Ammon's horn (tissue), 1 donor: Measurements from ENCODE around the gene MVB12B.

Source experiments
- DNase-seq: peaks from one replicate; pipeline ENCODE4 v3.0.0-alpha.2; 2016; ENCODE audit warnings: low spot score

MVB12B gene

DNA sequence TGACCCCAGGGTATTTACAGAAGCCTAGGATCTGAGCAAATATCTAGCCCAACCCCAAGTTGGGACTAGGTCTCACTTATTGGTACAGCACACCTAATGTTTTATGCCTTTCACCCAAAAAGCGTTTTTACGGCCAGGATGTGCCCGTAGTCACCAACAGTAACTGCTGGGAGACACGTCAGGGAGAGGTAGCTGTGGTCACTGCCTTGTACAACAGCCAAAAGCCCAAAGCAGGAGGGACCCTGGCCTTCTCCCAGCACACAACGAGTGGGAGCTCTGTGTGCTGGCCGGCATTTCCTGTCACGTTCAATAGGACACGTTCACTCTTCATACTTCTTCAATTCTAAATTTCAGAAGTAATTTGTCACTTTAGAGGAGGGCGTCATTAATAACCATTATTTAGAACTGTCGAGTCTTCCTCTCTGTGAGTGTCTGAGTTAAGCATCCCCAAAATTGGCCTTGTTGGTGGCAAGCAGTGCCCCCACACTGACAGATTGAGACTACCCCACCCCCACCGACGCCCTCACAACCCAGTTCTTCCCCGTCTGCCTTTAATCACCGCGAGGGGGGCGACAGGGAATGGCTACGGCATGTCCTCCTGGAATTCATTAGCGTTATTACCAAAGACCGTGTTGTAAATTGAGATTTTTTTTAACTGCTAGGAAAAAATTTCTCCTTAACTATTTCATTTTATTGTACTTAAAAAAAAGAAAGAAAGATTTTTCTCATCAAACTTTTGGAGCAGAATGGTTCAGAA, 80.7 kb downstream of the MVB12B start:
- DNase-seq: no peak

DNA sequence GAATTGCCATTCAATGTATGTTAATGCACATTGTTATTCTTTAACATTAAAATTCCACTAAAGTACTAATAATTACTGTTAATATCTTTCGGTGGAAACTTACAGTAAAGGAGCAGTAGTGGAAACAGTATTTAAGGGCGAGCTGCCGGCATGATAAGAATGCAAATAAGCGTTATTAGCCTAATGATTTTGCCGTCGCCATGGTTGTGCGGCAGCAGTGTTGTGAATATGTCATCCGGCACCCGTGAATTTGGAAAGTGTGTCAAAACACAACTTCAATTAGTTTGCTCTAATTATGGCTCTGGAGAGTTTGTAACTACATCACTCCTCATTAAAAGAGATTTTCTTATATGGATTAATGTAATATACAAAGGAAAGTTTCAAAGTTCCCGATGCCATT, 81.4 kb downstream of the MVB12B start:
- DNase-seq: no peak

DNA sequence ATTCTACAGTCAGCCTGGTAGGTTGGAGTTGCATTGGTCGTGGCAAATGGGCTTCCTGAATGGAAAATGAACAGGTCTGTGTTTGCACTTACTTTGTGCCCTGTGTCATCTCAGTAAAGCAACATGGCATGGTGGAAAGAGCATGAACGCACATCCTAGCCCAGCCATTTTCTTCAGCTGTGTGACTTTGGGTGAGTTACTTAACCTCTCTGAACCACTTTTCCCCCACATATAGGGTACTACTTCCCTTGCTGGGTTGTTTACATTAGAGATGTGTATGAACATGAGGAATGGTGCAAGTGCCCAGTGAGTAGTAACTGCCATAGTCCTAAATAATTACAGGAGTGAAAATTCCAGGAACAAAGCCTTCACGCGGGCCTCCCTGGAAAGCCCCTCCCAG, 83.6 kb downstream of the MVB12B start:
- DNase-seq: no peak

DNA sequence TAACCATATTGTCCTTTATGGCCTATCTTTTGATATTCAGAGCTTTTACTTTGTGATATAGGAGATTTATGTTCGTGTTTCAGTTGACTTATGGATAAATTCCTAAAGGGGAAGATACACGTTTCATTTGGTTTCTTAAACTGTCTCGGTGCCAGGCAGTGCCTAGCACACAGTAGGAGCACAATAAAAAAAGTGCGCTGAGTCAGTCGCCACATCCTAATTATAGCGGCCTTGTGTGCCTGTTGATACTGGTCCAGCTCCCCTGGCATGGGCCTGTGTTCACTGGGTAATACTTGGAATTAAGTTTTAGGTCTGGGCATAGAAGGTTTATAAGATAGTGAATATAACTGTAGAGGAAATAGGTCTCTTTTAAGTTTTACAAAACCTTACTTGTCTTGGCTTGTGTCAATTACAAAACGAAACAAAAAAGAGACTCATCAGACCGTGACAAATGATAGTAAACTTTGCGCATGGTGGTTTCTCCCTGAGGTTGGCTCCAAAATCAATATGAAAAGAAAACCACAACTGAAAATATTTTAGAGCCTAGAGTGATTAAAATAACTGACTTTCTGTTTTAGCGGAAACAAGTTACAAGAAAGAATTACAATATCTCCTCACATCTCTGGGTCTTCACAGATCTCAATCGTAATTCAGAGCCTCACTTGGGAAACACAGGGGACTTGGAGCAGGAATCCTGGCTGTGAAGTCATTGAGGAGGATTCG, 84.8 kb downstream of the MVB12B start:
- DNase-seq: no peak

DNA sequence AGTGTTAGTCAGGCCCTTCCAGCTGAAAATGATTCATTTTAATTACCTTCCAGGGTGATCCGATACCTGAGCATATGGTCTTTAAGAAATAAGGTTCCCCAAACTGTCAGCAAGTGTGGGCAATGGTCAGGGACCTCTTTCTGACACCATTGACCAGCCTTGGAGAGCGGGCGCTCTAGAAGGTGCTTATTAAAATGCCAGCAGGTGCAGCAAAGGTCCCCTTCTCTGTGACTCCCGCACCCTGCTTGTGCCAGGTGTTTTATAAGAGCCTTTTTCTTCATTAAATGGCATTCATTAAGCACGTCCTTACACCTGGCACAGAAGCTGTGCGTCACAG, 85.3 kb downstream of the MVB12B start:
- DNase-seq: no peak

DNA sequence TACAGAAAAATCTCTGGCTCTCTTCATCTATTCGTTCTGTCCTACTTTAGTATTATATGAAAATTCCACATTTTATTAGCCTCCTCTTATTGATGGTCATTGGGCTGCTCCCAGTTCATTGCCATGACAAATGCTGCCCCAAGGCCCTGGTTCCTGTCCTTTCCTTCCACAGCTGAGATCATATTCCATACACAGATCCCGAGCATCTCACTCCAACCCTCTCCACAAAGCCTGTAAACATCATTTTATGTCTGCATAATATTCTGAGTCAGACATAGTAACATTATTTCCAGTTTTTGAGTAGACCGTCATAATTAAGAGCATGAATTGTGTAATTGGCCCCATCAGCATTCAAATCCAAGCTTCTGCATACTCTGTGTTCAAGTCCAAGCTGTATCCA, 86.3 kb downstream of the MVB12B start:
- DNase-seq: no peak

DNA sequence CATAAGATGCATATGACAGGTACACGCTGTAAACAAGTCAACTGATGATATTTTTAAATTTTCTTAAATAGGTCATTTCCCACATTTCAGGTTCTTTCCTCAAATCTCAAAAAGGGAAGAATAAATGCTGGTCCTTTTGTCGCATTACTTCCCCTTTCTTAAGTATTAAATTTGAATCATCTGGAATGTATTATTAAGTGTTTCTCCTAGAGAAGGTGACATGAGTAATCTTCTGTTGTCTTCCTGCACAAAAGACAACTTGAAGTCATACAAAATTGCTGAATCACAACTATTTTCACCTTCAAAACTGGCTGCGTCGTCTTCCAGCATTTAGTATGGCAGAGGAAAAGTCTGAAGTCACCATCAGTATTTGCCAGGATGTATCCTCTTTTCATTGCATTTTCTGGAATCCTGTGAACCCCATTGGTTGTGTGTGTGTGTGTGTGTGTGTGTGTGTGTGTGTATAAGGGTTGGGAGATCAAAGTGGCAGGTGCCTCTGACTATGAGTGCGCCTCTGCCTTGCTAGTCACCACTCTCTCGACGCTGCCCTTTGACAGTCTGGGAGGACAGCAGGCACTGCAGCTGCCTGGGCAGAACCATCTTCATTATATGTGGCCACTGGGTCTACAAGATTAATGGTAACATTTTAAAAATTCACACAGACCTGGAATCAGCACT, 86.9 kb downstream of the MVB12B start:
- no peak for DNase-seq

DNA sequence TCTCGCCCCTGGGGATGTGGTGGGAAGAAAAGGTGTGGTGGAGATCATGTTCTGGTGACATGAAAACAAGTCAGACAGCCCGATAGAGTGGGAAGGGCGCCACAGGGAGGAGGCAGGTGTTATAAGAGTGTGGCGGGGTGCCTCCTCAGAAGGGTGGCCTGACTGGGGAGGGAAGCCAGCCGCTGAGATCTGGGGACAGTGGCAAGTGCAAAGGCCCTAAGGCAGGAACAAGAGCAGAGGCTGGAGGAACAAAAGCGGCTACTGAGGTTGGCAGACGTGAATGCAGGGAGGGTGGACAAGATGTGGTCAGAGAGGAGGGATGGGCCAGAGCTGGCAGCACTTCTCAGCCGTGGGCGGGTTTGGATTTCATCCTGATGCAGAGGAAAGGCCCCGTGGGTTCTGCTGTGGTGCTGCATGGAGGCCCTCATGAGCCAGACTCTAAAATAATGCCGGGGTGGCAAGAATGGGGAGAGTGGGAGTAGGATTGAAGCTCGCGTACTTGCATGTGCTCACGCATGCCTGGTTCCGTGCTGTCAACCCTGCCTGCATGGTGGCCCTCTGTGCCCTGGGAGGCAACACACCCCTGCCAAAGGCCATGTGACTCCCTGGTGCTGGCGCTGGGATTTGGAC, 89.2 kb downstream of the MVB12B start:
- no peak for DNase-seq

DNA sequence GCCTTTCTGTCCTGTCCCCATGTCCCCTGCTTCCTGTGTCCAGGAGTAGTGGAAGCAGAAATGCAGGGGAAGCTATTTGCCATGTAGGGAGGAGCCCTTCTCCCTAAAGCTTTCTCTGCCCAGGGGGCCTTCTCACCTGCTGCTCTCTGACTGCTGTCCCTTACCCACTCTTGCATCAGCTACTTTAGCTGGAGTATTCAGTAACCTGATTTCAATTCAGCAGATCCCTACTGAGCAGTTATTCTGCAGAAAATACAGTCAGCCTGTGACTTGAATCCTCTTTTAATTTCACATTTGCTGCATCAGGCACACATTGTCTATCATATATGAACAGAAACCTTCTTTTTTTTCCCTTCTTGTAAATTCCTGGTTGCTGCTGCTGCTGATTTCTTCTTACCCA, 90.4 kb downstream of the MVB12B start:
- DNase-seq: no peak

DNA sequence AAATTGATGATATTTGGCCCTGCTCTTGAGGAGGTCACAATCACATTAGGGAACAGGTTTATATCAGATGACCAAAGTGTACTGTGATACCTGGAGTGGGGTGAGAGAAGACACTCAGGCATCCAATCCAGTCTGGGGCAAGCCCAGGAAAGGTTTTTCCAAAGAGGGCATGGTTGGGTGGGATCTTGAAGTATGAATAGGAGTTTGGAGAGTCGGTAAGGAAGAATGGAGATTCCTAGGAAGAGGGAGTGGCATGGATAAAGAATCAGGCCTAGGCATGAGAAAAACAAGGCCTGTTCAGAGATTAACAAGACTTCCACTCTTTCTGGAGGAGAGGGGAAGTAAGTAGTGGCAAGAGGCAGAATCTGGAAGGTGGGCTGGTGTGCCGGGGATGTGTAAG, 91.1 kb downstream of the MVB12B start:
- no peak for DNase-seq

DNA sequence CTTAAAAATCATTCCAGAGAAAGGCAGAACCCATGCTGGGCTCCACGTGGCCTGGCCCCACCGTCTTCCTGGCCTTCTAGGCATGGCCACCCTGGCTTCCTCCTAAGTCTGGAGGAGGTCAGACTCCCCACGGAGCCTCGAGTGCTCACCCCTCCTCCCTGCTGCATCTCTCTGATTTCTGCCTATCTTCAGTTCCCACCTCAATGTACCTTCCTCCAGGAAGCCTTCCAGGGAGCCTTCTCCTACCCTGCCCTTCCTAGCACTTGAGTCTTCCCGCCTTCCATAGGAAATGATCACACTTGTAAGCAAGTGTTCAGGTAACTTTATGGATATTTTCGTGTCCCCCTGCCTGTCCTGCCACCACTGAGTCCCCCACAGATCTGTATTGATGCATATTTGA, 92.0 kb downstream of the MVB12B start:
- DNase-seq: no peak

DNA sequence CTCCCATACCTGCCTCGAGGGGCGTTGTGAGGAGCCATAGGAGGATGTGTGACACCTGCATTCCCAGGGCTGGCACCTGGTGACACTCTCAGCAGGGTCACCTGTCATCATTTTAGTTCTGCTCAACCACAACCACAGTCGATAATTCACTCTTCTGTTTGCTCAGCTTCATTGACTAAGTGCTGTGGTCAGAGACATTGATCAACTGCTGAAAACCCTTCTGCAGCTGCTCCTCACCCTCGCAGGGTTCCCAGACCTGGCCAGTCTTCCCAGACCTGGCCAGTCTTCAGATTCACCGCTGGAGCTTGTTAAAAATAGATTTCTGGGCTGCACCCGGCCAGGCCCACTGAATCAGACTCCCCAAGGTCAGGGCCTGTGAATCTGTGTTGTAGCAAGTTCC, 92.8 kb downstream of the MVB12B start:
- DNase-seq: no peak

DNA sequence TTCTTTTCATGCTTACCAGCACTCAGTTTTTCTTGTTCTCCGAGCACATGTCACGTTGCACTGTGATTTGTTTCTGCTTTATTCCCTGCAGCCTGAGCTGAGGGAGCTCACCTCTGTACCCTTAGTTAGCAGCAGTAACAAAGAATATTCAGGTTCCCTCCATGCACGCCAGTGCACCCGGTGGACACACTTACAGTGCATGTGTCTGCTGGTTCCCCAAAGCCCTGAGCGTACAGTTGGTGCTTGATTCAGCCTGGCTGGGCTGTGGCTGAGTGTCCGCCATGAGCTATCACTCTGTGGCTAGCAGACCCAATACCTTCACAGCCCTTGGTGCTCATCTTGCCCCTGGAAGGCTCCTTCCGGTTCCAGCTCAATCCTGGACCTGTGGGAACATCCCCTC, 93.5 kb downstream of the MVB12B start:
- DNase-seq: no peak

DNA sequence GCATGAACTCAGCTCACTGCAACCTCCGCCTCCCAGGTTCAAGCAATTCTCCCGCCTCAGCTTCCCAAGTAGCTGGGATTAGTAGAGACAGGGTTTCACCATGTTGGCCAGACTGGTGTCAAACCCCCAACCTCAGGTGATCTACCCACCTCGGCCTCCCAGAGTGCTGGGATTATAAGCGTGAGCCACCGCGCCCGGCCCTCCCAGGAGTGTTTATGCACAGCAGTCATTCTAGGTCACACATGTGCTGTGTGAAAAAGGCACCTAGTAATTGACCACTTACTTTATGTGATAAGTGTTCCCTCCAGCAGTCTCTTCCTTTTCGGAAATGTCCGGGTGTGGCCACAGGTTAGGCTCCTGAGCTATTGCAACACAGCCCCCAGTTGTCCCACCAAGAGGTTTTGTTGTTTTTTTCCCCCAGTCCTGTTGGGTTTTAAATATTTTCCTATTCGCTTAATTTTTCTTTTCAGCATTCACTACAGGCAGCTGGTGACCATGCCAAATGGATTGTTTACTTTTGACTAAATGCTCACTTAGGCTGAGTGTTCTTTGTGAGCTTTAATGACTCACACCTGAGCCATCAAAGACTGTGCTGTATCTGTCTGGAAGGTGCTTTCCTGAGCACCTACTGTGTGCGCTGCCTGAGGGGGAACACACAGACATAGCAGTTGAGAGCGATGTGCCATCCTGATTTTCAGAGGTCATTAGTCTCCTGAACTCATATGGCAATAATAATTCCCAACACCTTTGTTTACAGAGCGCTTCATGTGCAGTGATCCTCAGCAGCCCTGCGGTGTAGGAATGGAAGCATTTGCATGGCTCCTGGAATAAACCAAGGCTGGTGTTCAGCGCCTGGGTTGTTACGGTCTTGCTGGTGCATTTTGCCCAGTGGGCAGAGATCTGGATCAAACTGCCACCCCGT, 94.3 kb downstream of the MVB12B start:
- no peak for DNase-seq

DNA sequence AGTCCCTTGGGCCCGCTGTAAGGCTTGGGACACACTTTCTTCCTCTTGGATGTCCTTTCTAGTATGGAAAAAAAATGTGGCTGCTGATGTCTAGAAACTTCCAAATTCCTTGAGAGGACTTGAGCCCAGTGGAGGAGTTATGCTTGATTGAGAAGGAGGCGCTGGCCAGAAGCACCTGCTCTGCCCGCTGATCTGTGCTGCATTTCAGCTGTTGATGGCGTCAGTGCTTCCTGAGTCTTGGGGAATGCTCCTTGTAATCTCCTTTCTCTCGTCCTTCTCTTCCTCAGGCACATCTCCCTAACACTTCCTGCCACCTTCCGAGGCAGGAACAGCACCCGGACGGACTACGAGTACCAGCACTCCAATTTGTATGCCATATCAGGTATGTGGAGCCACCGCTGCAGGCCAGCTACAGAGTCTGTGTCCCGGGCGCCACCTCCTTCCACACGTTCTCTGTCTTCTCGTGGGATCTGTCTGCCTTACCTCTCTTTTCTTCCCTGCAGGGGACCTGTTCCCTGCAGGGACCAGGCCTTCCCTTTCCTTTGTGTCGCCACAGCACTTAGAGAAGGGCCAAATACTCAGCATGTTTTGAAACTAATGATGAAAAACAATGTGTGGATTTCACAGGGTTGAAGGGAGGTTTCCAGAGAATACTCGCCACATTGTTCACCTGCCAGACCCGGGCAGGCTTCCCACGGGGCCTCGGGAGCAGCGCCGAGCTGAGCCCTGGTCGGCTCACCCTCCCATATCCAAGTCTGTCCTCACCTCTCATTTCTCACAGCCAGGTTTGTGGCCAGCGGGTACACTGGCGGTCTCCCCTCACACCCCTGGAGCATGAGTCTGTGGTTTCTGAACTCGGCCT, 95.2 kb downstream of the MVB12B start:
- DNase-seq: no peak

DNA sequence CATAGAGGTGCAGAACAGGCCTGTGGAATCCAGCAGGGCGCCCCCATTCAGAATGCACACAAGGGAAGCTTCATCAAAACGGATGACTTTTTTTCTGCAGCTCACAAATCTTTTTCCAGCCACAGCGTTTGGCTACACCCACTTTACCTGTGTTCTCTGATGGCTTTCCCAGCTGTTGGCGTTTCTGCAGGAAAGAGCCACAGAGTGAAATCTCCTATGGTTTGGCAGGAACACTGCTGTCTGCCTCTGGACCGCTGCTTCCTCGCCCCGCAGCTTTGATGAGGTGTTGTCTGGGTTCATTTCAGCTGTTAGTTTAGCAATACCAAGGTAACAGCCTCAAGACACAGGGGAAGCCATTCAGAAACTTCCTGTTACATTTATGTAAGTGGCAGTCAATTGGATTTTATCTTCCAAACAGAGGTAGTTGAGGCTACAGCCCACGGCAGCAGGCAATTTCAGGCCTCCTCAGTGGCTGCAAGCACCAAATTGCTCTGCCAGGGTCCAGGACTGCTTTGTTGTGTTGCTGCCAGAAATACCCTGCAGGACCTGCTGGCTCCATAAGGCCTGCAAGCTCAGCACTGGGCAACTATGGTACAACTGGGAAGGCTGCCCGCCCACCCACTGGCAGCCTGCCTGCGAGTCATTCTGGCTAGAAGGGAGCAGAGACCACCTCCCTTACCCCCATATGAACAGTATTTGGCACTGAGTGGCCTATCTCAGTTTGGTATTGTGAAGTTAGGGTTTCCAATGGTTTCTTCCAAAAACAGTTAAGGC, 96.7 kb downstream of the MVB12B start:
- no peak for DNase-seq

DNA sequence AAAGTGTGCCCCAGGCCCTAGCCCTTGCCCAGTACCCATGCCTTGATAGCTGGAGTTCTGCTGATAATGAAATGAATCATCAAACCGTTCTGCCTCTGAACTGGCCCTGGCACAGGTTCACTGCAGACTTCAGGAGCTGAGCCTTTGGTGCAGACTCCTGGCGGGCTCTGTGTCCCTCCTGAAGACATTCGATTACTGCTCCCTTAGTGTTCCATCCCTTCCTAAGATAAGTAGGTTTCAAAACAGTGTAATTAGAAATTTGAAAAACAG, 97.2 kb downstream of the MVB12B start:
- no peak for DNase-seq

DNA sequence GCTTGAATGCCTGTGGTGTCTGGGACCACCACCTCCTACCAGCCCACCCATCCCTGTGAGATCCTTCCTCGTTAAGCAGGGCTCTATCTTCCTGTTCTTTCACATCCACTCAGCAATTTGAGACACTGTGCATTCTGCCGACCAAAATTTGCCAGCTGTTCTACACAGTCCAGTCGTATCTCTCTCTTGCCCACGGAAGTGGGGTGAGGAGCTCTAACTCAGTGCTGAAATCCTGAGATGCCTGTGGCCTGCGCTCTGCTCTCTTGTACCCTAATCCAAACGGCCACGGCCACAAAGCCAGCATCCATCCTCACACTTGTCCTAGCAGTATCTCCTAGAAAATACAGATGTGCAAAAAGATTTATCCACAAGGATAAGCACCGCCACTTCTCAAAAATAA, 97.9 kb downstream of the MVB12B start:
- no peak for DNase-seq

DNA sequence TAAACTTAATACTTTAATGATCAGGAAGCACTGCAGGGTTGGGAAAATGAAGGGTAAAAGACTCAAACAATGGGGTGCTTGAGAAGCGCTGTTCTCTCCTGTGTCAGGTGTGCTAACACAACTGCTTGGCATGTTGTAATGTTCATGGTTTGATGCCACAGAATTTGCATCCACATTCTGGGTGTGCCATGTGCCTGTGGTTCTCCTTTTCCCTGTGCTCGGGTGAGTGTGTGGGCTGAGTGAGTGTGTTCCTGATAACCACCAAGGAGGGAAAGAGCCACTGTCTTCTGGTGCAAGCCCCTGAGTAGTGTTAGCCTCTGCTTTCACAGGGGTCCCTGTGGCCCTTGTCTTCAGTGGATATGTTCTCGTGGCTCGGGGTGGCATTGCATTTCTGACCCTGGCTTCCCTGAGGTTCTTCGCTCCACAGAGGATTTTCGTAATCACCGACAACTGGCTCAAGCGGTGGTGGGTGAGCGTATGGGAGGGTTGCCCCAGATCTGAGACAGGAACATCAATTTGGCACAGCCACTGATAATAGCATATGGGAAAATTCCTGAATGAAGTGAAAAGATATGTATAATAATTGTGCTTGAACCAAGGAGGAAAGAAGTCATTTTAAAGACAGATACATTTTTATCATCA, 102.0 kb downstream of the MVB12B start:
- DNase-seq: no peak

DNA sequence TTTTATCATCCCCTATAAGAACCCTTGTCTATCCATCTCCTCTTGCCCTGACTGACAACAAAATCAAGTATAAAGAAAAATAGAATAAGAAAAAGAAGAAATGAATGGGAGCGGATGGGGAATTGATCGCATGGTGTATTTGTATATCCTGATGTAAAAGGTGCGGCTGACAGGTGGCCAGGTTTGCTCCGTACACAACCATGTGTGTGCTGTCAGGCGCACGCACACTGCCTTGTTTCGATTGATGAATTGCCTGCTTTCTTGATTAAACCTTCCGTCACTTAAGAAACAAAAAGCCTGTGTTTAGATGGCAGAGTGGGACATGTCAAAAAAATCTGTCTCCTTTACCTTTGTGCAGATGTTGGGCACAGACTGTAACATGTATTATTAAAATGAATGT, 102.6 kb downstream of the MVB12B start:
- DNase-seq: no peak
